Iris pigment epithelial cell (primary cell): ENCODE measurements around the gene EIF3I.

Experiments used
- DNase-seq: peaks from one replicate; pipeline ENCODE4 v3.0.0-alpha.2; 2011; ENCODE audit warnings: low read depth

The EIF3I gene

GRCh38 chr1:32221980-32222755 is at the start of gene EIF3I, which contains the start of gene TMEM234:
EIF3I (plus strand) TSS chr1:32222407; CDS start chr1:32222442, 35 bp downstream.
TMEM234 (minus strand) TSS chr1:32222353; CDS start chr1:32222322, 31 bp downstream.
- DNase-seq, result peak; percentile 92

- DNase-seq, result peak; percentile 45
Observed at GRCh38 chr1:32172621-32173245, 49.5 kb upstream of the EIF3I start.

GRCh38 chr1:32178380-32179192 is 43.6 kb upstream of the EIF3I start:
- no peak for DNase-seq

- DNase-seq, result no peak
Observed at GRCh38 chr1:32179193-32179442, 43.1 kb upstream of the EIF3I start.

GRCh38 chr1:32179443-32180185 is 42.6 kb upstream of the EIF3I start, which contains the start of gene TXLNA:
TXLNA (plus strand) TSS chr1:32179675; CDS start chr1:32180346, 671 bp downstream.
- DNase-seq, result peak; percentile 95

GRCh38 chr1:32180186-32181060 is 41.8 kb upstream of the EIF3I start:
- DNase-seq, result peak; percentile 77

GRCh38 chr1:32181065-32181464 is 41.1 kb upstream of the EIF3I start:
- no peak for DNase-seq

- DNase-seq, result no peak
Observed at GRCh38 chr1:32181563-32181962, 40.6 kb upstream of the EIF3I start.

- no peak for DNase-seq
Observed at GRCh38 chr1:32182060-32182459, 40.1 kb upstream of the EIF3I start.

GRCh38 chr1:32184650-32185049 is 37.6 kb upstream of the EIF3I start:
- DNase-seq, result no peak

- DNase-seq, result no peak
Observed at GRCh38 chr1:32186077-32186476, 36.1 kb upstream of the EIF3I start.

- DNase-seq, result no peak
Observed at GRCh38 chr1:32186491-32186890, 35.7 kb upstream of the EIF3I start.

GRCh38 chr1:32187850-32188249 is 34.4 kb upstream of the EIF3I start:
- DNase-seq, result no peak

- DNase-seq, result no peak
Observed at GRCh38 chr1:32192220-32192948, 29.8 kb upstream of the EIF3I start.

GRCh38 chr1:32194984-32195383 is 27.2 kb upstream of the EIF3I start:
- no peak for DNase-seq

GRCh38 chr1:32195531-32195930 is 26.7 kb upstream of the EIF3I start:
- DNase-seq, result no peak

GRCh38 chr1:32195972-32196823 is 26.0 kb upstream of the EIF3I start:
- peak; percentile 46 for DNase-seq

- DNase-seq, result no peak
Observed at GRCh38 chr1:32197074-32197473, 25.1 kb upstream of the EIF3I start.

GRCh38 chr1:32197837-32198236 is 24.4 kb upstream of the EIF3I start:
- no peak for DNase-seq
